ENCODE results near the gene SIRPA.

SIRPA gene

GRCh38 chr20:1871807-1872458, 23.3 kb upstream of the SIRPA start:
- no peak for TF ChIP-seq SIN3A (IDR thresholded peaks at IDR 0.05; ENCODE audit: borderline replicate concordance, insufficient read depth, low read length)

- TF ChIP-seq SIN3A (IDR thresholded peaks at IDR 0.05; ENCODE audit: borderline replicate concordance, insufficient read depth, low read length) (no peak), FOXP2 (optimal IDR thresholded peaks at IDR 0.05; ENCODE audit: borderline replicate concordance, extremely low read depth, extremely low read length, insufficient read depth) (no peak), TAF1 (IDR thresholded peaks at IDR 0.05; ENCODE audit: borderline replicate concordance, insufficient read depth, low read length) (no peak), POLR2AphosphoS5 (IDR thresholded peaks at IDR 0.05; ENCODE audit: low read depth, low read length) (no peak)
- TF ChIP-seq, protein P1, sequence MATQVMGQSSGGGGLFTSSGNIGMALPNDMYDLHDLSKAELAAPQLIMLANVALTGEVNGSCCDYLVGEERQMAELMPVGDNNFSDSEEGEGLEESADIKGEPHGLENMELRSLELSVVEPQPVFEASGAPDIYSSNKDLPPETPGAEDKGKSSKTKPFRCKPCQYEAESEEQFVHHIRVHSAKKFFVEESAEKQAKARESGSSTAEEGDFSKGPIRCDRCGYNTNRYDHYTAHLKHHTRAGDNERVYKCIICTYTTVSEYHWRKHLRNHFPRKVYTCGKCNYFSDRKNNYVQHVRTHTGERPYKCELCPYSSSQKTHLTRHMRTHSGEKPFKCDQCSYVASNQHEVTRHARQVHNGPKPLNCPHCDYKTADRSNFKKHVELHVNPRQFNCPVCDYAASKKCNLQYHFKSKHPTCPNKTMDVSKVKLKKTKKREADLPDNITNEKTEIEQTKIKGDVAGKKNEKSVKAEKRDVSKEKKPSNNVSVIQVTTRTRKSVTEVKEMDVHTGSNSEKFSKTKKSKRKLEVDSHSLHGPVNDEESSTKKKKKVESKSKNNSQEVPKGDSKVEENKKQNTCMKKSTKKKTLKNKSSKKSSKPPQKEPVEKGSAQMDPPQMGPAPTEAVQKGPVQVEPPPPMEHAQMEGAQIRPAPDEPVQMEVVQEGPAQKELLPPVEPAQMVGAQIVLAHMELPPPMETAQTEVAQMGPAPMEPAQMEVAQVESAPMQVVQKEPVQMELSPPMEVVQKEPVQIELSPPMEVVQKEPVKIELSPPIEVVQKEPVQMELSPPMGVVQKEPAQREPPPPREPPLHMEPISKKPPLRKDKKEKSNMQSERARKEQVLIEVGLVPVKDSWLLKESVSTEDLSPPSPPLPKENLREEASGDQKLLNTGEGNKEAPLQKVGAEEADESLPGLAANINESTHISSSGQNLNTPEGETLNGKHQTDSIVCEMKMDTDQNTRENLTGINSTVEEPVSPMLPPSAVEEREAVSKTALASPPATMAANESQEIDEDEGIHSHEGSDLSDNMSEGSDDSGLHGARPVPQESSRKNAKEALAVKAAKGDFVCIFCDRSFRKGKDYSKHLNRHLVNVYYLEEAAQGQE (IDR thresholded peaks at IDR 0.05; ENCODE audit: insufficient read depth in 1 of 2, low read depth in 2 of 2, low read length in 2 of 2), result no peak
Observed at GRCh38 chr20:1872459-1873097, 22.6 kb upstream of the SIRPA start.

DNA sequence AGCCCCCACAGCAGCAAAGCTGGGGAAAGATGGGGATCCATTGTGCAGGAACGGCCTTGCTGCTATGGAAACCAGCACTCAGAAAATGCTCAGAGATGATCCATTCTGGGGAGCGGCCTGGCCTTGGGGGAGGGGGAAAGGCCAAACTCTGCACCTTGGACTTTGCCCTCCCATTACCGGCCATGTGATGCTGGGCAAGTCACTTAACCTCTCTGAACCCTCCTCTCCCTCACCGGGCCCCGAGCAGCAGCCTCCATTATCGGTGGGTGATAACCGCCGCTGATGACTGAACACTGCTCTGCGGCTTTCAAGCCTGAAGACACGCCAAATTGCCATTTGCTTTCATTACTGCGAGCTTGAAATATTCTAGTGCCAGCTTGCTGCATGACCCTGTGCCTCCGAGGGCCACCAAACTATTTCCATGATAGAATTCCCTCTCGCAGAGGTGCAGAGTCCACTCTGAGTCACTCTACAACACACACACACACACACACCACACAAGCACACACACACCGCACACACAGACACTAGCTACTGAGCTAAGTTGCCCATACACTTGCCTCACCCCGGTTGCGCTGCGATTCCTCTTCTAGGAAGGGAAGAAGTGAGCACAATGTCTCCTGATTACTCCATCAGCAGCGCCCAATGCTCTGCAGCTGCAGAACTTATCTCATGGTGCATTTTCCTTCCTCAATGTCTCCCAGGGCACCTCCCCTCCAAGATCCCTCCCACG, 20.6 kb upstream of the SIRPA start:
- TF ChIP-seq, protein P1 (IDR thresholded peaks at IDR 0.05; ENCODE audit: insufficient read depth in 1 of 2, low read depth in 2 of 2, low read length in 2 of 2), result no peak
- no peak for TF ChIP-seq POLR2AphosphoS5 (IDR thresholded peaks at IDR 0.05; ENCODE audit: low read depth, low read length)
- TF ChIP-seq SIN3A (IDR thresholded peaks at IDR 0.05; ENCODE audit: borderline replicate concordance, insufficient read depth, low read length), result no peak
- TF ChIP-seq FOXP2 (optimal IDR thresholded peaks at IDR 0.05; ENCODE audit: borderline replicate concordance, extremely low read depth, extremely low read length, insufficient read depth), result no peak
- TF ChIP-seq TAF1 (IDR thresholded peaks at IDR 0.05; ENCODE audit: borderline replicate concordance, insufficient read depth, low read length), result no peak

- no peak for TF ChIP-seq FOXP2 (optimal IDR thresholded peaks at IDR 0.05; ENCODE audit: borderline replicate concordance, extremely low read depth, extremely low read length, insufficient read depth)
- no peak for TF ChIP-seq POLR2AphosphoS5 (IDR thresholded peaks at IDR 0.05; ENCODE audit: low read depth, low read length)
- no peak for TF ChIP-seq TAF1 (IDR thresholded peaks at IDR 0.05; ENCODE audit: borderline replicate concordance, insufficient read depth, low read length)
- no peak for TF ChIP-seq SIN3A (IDR thresholded peaks at IDR 0.05; ENCODE audit: borderline replicate concordance, insufficient read depth, low read length)
- TF ChIP-seq, protein P1 (IDR thresholded peaks at IDR 0.05; ENCODE audit: insufficient read depth in 1 of 2, low read depth in 2 of 2, low read length in 2 of 2), result no peak
Observed at GRCh38 chr20:1875183-1875554, 20.0 kb upstream of the SIRPA start.

- TF ChIP-seq TAF1 (IDR thresholded peaks at IDR 0.05; ENCODE audit: borderline replicate concordance, insufficient read depth, low read length), result no peak
- TF ChIP-seq POLR2AphosphoS5 (IDR thresholded peaks at IDR 0.05; ENCODE audit: low read depth, low read length), result no peak
- TF ChIP-seq SIN3A (IDR thresholded peaks at IDR 0.05; ENCODE audit: borderline replicate concordance, insufficient read depth, low read length), result no peak
- TF ChIP-seq FOXP2 (optimal IDR thresholded peaks at IDR 0.05; ENCODE audit: borderline replicate concordance, extremely low read depth, extremely low read length, insufficient read depth), result no peak
- TF ChIP-seq, protein P1 (IDR thresholded peaks at IDR 0.05; ENCODE audit: insufficient read depth in 1 of 2, low read depth in 2 of 2, low read length in 2 of 2), result no peak
Observed at GRCh38 chr20:1875762-1876161, 19.4 kb upstream of the SIRPA start.

Data from PFSK-1 (cell line).